Smooth muscle cell (in vitro differentiated cells): ENCODE data around the gene TNFAIP8L2. TPM values are rescaled to one million over a fixed set of nuclear protein-coding genes. Genes with fewer than 3 reads are reported as not detected.

Source experiments
- DNase-seq: peaks from one replicate; lab custom pipeline; 2025; ENCODE audit not compliant: unreplicated experiment; lab: John Stamatoyannopoulos, UW
- H2AFZ ChIP-seq: fragments of 200-600 bp; sonication (generic); 2 replicates; pipeline ENCODE4 v1.6.0; 2016; ENCODE audit warnings: antibody characterized with exemption, low read depth, mild to moderate bottlenecking
- H3F3A ChIP-seq: fragments of 200-600 bp; sonication (generic); 2 replicates; pipeline ENCODE4 v1.6.0; 2017; ENCODE audit warnings: antibody characterized with exemption, low read depth
- H3K27ac ChIP-seq: fragments of 200-600 bp; sonication (generic); 2 replicates; pipeline ENCODE4 v1.5.1; 2016; ENCODE audit warnings: low read depth, mild to moderate bottlenecking
- H3K27me3 ChIP-seq: fragments of 200-600 bp; sonication (generic); 2 replicates; pipeline ENCODE4 v1.6.1; 2016; ENCODE audit warnings: low read depth, mild to moderate bottlenecking
- H3K36me3 ChIP-seq: fragments of 200-600 bp; sonication (generic); 2 replicates; pipeline ENCODE4 v1.5.1; 2016; ENCODE audit warnings: low read depth
- H3K4me1 ChIP-seq: fragments of 200-600 bp; sonication (generic); 2 replicates; pipeline ENCODE4 v1.5.1; 2016; ENCODE audit warnings: low read depth
- H3K4me2 ChIP-seq: fragments of 200-600 bp; sonication (generic); 2 replicates; pipeline ENCODE4 v1.6.0; 2016; ENCODE audit warnings: mild to moderate bottlenecking
- H3K4me3 ChIP-seq: fragments of 200-600 bp; sonication (generic); 2 replicates; pipeline ENCODE4 v1.5.1; 2016; ENCODE audit warnings: mild to moderate bottlenecking
- H3K79me2 ChIP-seq: fragments of 200-600 bp; sonication (generic); 2 replicates; pipeline ENCODE4 v1.6.0; 2016; ENCODE audit warnings: low read depth, mild to moderate bottlenecking
- H3K9ac ChIP-seq: fragments of 200-600 bp; sonication (generic); 2 replicates; pipeline ENCODE4 v1.6.0; 2016; ENCODE audit warnings: low read depth
- H3K9me3 ChIP-seq: fragments of 200-600 bp; sonication (generic); replicated peaks from 2 replicates; pipeline ENCODE4 v1.5.1; 2016; ENCODE audit warnings: low read depth
- H4K20me1 ChIP-seq: fragments of 200-600 bp; sonication (generic); 2 replicates; pipeline ENCODE4 v1.6.0; 2016; ENCODE audit warnings: low read depth
- CTCF ChIP-seq: fragments of 200-600 bp; sonication (generic); IDR thresholded peaks from 2 replicates; pipeline ENCODE4 v1.5.1; 2017; ENCODE audit warnings: borderline replicate concordance, mild to moderate bottlenecking, antibody characterized with exemption; ENCODE audit not compliant: insufficient read depth, poor library complexity, severe bottlenecking
- WGBS: methylation state at CpG from one replicate; pipeline ENCODE4 v1.1.7; 2016; ENCODE audit warnings: low lambda C conversion rate; 5-methylcytosine and 5-hydroxymethylcytosine counted together
- polyA plus RNA-seq: library from polyadenylated mRNA; unstranded; fragments of >200 nt; fragmentation: Nextera tagmentation; extraction: Ambion mirVana; gene quantifications from 2 replicates; pipeline ENCODE4 v1.2.1, GENCODE V29; 2016
- total RNA-seq: library from RNA; depleted of rRNA; stranded (reverse); fragments of >200 nt; gene quantifications from 2 replicates; pipeline ENCODE4 v1.2.3, GENCODE V29; 2014

The TNFAIP8L2 gene
- total RNA-seq = not detected in 2 replicates
- polyA plus RNA-seq = 0.14 TPM in 1 of 2 replicates, not detected in the other

- no peak for DNase-seq
- Histone ChIP-seq H4K20me1 (no peaks in the 10 kb centered on the region), H3K27ac (no peak within 1 kb of the TSS), H3K4me1 (no peaks in the 10 kb centered on the region), H3K79me2 (no peaks in the 10 kb centered on the region), H3K27me3 (no peaks in the 10 kb centered on the region), H3K36me3 (no peaks in the 10 kb centered on the region), H3K4me3 (no peak within 1 kb of the TSS), H3K9me3 (no peaks in the 10 kb centered on the region), H3K4me2 (no peak within 1 kb of the TSS), H3F3A (peaks cover 4% of the 10 kb centered on the region), H3K9ac (no peak within 1 kb of the TSS), H2AFZ (no peak within 1 kb of the TSS)
- 61% methylated on average over 4 of the region's 4 CpGs for WGBS
- no peak for TF ChIP-seq CTCF
Measured at GRCh38 chr1:151156515-151156819, at the start of gene TNFAIP8L2. TSS of gene TNFAIP8L2 (plus strand) at chr1:151156649. CDS start at chr1:151158698, 2,049 bp downstream.

GRCh38 chr1:151106894-151107293 is 49.6 kb upstream of the TNFAIP8L2 start:
- no peak for TF ChIP-seq CTCF
- Histone ChIP-seq H3K9ac (no peak overlapping the region), H3K79me2 (no peaks in the 10 kb centered on the region), H3K27ac (no peak overlapping the region), H3F3A (no peaks in the 10 kb centered on the region), H3K9me3 (no peaks in the 10 kb centered on the region), H3K27me3 (no peaks in the 10 kb centered on the region), H2AFZ (no peak overlapping the region), H3K4me1 (no peaks in the 10 kb centered on the region), H4K20me1 (no peaks in the 10 kb centered on the region), H3K36me3 (no peaks in the 10 kb centered on the region), H3K4me2 (no peak overlapping the region), H3K4me3 (no peak overlapping the region)
- no peak for DNase-seq
- WGBS = 87% methylated on average over 2 of the region's 2 CpGs

GRCh38 chr1:151108331-151108730 is 48.1 kb upstream of the TNFAIP8L2 start:
- Histone ChIP-seq H4K20me1 (no peaks in the 10 kb centered on the region), H3F3A (no peaks in the 10 kb centered on the region), H3K9ac (no peak overlapping the region), H3K27me3 (no peaks in the 10 kb centered on the region), H3K4me3 (no peak overlapping the region), H2AFZ (no peak overlapping the region), H3K4me1 (no peaks in the 10 kb centered on the region), H3K79me2 (no peaks in the 10 kb centered on the region), H3K27ac (no peak overlapping the region), H3K4me2 (no peak overlapping the region), H3K9me3 (no peaks in the 10 kb centered on the region), H3K36me3 (no peaks in the 10 kb centered on the region)
- no peak for DNase-seq
- no peak for TF ChIP-seq CTCF
- 90% methylated on average over 5 of the region's 5 CpGs for WGBS

GRCh38 chr1:151113877-151114276 is 42.6 kb upstream of the TNFAIP8L2 start:
- Histone ChIP-seq H3K9me3 (no peaks in the 10 kb centered on the region), H3K27me3 (no peaks in the 10 kb centered on the region), H3K9ac (no peak overlapping the region), H3F3A (no peaks in the 10 kb centered on the region), H3K79me2 (no peaks in the 10 kb centered on the region), H3K4me3 (no peak overlapping the region), H4K20me1 (no peaks in the 10 kb centered on the region), H3K4me1 (no peaks in the 10 kb centered on the region), H3K36me3 (no peaks in the 10 kb centered on the region), H2AFZ (no peak overlapping the region), H3K4me2 (no peak overlapping the region), H3K27ac (no peak overlapping the region)
- TF ChIP-seq CTCF = no peak
- WGBS = 82% methylated on average over 5 of the region's 5 CpGs
- no peak for DNase-seq
